SK-N-SH treated with all-trans-retinoic acid at 6 μM for 48 hours (cell line): ENCODE results near the gene LRR1.
A peak's percentile ranks its signal among the peaks of the same experiment; 100 is the strongest.

Experiments
- ATAC-seq: fragments of 200-7000 bp; cut with Tn5 transposase; 3 replicates; pipeline ENCODE4 v1.9.1; 2020; ENCODE audit warnings: mild to moderate bottlenecking, moderate library complexity
- ARNTL ChIP-seq: fragments of 450-650 bp; formaldehyde crosslinking; IDR thresholded peaks from 2 replicates; pipeline ENCODE4 v1.5.0; 2020; ENCODE audit warnings: low read depth, mild to moderate bottlenecking, moderate library complexity, borderline replicate concordance
- BACH2 ChIP-seq: fragments of 250-450 bp; sonication (Bioruptor Pico); IDR thresholded peaks from 2 replicates; pipeline ENCODE4 v1.9.0; 2021; ENCODE audit warnings: mild to moderate bottlenecking, borderline replicate concordance
- CSDC2 ChIP-seq: fragments of 250-450 bp; sonication (Bioruptor Pico); IDR thresholded peaks from 2 replicates; pipeline ENCODE4 v1.5.0; 2020; ENCODE audit warnings: mild to moderate bottlenecking, moderate library complexity
- ESRRG ChIP-seq: fragments of 250-450 bp; sonication (Bioruptor Pico); IDR thresholded peaks from 2 replicates; pipeline ENCODE4 v1.6.1; 2021; ENCODE audit warnings: mild to moderate bottlenecking
- GLIS3 ChIP-seq: fragments of 250-450 bp; sonication (Bioruptor Pico); IDR thresholded peaks from 2 replicates; pipeline ENCODE4 v1.5.0; 2020; ENCODE audit warnings: mild to moderate bottlenecking, moderate library complexity
- ISL1 ChIP-seq: fragments of 250-450 bp; sonication (Bioruptor Pico); IDR thresholded peaks from 2 replicates; pipeline ENCODE4 v2.1.2; 2022; ENCODE audit warnings: mild to moderate bottlenecking, moderate library complexity
- OSR1 ChIP-seq: fragments of 250-450 bp; sonication (Bioruptor Pico); IDR thresholded peaks from 2 replicates; pipeline ENCODE4 v1.8.0; 2022; ENCODE audit warnings: moderate library complexity, mild to moderate bottlenecking, inconsistent platforms
- PPARA ChIP-seq: fragments of 250-450 bp; sonication (Bioruptor Pico); IDR thresholded peaks from 2 replicates; pipeline ENCODE4 v1.5.0; 2020; ENCODE audit warnings: mild to moderate bottlenecking, borderline replicate concordance
- RARB ChIP-seq: fragments of 250-450 bp; sonication (Bioruptor Pico); IDR thresholded peaks from 2 replicates; pipeline ENCODE4 v1.8.0; 2021; ENCODE audit warnings: mild to moderate bottlenecking, moderate library complexity
- SNAI2 ChIP-seq: fragments of 250-450 bp; sonication (Bioruptor Pico); IDR thresholded peaks from 2 replicates; pipeline ENCODE4 v1.5.0; 2020; ENCODE audit warnings: mild to moderate bottlenecking, moderate library complexity
- TCF4 ChIP-seq: fragments of 250-450 bp; sonication (Bioruptor Pico); IDR thresholded peaks from 2 replicates; pipeline ENCODE4 v1.8.0; 2021; ENCODE audit warnings: mild to moderate bottlenecking, moderate library complexity, borderline replicate concordance
- TOX ChIP-seq: fragments of 250-450 bp; sonication (Bioruptor Pico); IDR thresholded peaks from 2 replicates; pipeline ENCODE4 v1.8.0; 2021; ENCODE audit warnings: mild to moderate bottlenecking, moderate library complexity, borderline replicate concordance
- ZC3H10 ChIP-seq: fragments of 250-450 bp; sonication (Bioruptor Pico); IDR thresholded peaks from 2 replicates; pipeline ENCODE4 v1.5.1; 2021; ENCODE audit warnings: mild to moderate bottlenecking, moderate library complexity
- ZFP3 ChIP-seq: fragments of 250-450 bp; sonication (Bioruptor Pico); IDR thresholded peaks from 2 replicates; pipeline ENCODE4 v1.5.0; 2020; ENCODE audit warnings: mild to moderate bottlenecking, moderate library complexity
- ZFP30 ChIP-seq: fragments of 450-650 bp; formaldehyde crosslinking; IDR thresholded peaks from 2 replicates; pipeline ENCODE4 v1.5.0; 2022; ENCODE audit warnings: mild to moderate bottlenecking, moderate library complexity
- ZNF565 ChIP-seq: fragments of 450-650 bp; formaldehyde crosslinking; conservative IDR thresholded peaks from 2 replicates; pipeline ENCODE4 v1.5.0; 2020; ENCODE audit warnings: low read depth, mild to moderate bottlenecking, moderate library complexity
- ZNF70 ChIP-seq: fragments of 450-650 bp; formaldehyde crosslinking; IDR thresholded peaks from 2 replicates; pipeline ENCODE4 v1.5.0; 2020; ENCODE audit warnings: mild to moderate bottlenecking, moderate library complexity
- ZNF8 ChIP-seq: fragments of 450-650 bp; formaldehyde crosslinking; IDR thresholded peaks from 2 replicates; pipeline ENCODE4 v1.5.0; 2020; ENCODE audit warnings: mild to moderate bottlenecking, moderate library complexity
- TF ChIP-seq, protein P1 (sequence below): fragments of 250-450 bp; sonication (Bioruptor Pico); IDR thresholded peaks from 2 replicates; pipeline ENCODE4 v1.5.1; 2021; ENCODE audit warnings: mild to moderate bottlenecking, moderate library complexity
- TF ChIP-seq, protein P2 (sequence below): fragments of 250-450 bp; sonication (Bioruptor Pico); IDR thresholded peaks from 2 replicates; pipeline ENCODE4 v1.8.0; 2021; ENCODE audit warnings: low read depth, mild to moderate bottlenecking, moderate library complexity, borderline replicate concordance
- TF ChIP-seq, protein P3 (sequence below): fragments of 250-450 bp; sonication (Bioruptor Pico); IDR thresholded peaks from 2 replicates; pipeline ENCODE4 v1.5.0; 2020; ENCODE audit warnings: mild to moderate bottlenecking, moderate library complexity
- TF ChIP-seq, protein P4 (sequence below): fragments of 250-450 bp; sonication (Bioruptor Pico); IDR thresholded peaks from 2 replicates; pipeline ENCODE4 v1.5.1; 2020; ENCODE audit warnings: low read depth, mild to moderate bottlenecking, moderate library complexity

LRR1 gene

DNA sequence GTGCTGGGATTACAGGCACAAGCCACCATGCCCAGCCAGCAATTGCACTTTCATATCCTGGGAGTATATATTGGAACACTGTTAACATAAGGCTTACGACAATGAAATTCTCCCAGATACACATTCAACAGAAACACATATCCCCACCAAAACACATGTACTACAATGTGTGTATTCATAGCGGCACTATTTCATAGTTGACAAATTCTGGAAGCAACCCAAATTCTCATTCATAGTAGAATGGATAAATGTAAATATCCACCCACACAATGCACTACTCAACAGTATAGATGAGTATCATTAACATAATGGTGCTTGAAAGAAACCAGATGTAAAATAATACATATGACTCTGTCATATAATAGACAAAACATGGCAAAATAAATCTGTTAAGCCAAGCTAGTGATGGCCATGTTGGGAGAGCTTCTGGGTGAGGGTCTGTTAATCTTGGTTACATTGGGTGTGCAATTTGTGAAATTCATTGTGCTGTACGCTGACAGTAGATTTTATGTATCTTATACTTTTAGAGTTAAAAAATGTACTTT, 38.9 kb downstream of the LRR1 start (continued):
- TF ChIP-seq CSDC2 (CRISPR knock-in tag) (no peak), GLIS3 (no peak), ZFP30 (CRISPR knock-in tag) (no peak), SNAI2 (CRISPR knock-in tag) (no peak), ARNTL (CRISPR knock-in tag) (no peak), PPARA (CRISPR knock-in tag) (no peak)

DNA sequence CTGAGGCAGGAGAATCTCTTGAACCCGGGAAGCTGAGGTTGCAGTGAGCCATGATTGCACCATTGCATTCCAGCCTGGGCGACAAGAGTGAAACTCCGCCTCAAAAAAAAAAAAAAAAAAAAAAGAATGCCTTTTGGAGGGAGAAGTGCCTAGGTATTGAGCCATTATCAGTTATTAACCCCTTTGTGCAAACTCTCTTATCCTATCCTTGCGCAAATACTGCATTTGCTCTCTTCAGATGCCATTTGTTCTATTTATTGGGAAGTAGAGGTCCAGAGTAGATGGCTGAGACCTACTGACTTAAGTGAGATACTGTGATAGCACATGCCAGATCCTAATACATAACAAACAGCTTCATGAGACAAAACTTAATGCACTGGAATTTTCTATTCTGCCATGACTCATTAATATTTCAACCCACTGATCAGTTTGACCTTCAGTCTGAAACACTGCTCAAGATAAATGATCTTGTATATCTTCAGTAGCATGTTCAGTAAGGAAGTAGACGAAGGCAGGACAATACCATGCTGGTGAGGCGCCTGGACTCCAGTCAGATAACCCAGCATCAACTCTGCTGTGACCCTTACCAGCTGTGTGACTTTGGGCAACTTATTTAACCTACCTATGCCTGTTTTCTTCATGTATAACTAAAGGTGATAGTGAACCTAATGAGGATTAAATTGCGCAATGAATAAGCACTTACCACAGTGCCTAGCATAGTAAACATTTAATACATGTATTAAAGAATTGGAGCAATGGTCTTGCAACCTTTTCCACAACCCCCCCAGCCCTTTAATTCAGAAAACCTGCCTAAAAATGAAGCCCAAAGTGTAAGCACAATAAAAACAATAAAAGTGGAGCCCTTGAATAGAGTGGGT, 42.0 kb downstream of the LRR1 start:
- TF ChIP-seq TCF4 (CRISPR knock-in tag) (no peak), CSDC2 (CRISPR knock-in tag) (no peak), RARB (CRISPR knock-in tag) (no peak), PPARA (CRISPR knock-in tag) (no peak), ZNF565 (no peak), ZNF8 (no peak), ZFP3 (CRISPR knock-in tag) (no peak), OSR1 (CRISPR knock-in tag) (no peak), SNAI2 (CRISPR knock-in tag) (no peak)
- TF ChIP-seq, protein P1, sequence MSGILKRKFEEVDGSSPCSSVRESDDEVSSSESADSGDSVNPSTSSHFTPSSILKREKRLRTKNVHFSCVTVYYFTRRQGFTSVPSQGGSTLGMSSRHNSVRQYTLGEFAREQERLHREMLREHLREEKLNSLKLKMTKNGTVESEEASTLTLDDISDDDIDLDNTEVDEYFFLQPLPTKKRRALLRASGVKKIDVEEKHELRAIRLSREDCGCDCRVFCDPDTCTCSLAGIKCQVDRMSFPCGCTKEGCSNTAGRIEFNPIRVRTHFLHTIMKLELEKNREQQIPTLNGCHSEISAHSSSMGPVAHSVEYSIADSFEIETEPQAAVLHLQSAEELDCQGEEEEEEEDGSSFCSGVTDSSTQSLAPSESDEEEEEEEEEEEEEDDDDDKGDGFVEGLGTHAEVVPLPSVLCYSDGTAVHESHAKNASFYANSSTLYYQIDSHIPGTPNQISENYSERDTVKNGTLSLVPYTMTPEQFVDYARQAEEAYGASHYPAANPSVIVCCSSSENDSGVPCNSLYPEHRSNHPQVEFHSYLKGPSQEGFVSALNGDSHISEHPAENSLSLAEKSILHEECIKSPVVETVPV (CRISPR knock-in tag) = no peak
- TF ChIP-seq, protein P2, sequence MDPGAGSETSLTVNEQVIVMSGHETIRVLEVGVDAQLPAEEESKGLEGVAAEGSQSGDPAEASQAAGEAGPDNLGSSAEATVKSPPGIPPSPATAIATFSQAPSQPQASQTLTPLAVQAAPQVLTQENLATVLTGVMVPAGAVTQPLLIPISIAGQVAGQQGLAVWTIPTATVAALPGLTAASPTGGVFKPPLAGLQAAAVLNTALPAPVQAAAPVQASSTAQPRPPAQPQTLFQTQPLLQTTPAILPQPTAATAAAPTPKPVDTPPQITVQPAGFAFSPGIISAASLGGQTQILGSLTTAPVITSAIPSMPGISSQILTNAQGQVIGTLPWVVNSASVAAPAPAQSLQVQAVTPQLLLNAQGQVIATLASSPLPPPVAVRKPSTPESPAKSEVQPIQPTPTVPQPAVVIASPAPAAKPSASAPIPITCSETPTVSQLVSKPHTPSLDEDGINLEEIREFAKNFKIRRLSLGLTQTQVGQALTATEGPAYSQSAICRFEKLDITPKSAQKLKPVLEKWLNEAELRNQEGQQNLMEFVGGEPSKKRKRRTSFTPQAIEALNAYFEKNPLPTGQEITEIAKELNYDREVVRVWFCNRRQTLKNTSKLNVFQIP (CRISPR knock-in tag) = no peak
- TF ChIP-seq, protein P3, sequence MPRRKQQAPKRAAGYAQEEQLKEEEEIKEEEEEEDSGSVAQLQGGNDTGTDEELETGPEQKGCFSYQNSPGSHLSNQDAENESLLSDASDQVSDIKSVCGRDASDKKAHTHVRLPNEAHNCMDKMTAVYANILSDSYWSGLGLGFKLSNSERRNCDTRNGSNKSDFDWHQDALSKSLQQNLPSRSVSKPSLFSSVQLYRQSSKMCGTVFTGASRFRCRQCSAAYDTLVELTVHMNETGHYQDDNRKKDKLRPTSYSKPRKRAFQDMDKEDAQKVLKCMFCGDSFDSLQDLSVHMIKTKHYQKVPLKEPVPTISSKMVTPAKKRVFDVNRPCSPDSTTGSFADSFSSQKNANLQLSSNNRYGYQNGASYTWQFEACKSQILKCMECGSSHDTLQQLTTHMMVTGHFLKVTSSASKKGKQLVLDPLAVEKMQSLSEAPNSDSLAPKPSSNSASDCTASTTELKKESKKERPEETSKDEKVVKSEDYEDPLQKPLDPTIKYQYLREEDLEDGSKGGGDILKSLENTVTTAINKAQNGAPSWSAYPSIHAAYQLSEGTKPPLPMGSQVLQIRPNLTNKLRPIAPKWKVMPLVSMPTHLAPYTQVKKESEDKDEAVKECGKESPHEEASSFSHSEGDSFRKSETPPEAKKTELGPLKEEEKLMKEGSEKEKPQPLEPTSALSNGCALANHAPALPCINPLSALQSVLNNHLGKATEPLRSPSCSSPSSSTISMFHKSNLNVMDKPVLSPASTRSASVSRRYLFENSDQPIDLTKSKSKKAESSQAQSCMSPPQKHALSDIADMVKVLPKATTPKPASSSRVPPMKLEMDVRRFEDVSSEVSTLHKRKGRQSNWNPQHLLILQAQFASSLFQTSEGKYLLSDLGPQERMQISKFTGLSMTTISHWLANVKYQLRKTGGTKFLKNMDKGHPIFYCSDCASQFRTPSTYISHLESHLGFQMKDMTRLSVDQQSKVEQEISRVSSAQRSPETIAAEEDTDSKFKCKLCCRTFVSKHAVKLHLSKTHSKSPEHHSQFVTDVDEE = no peak
- peak; percentile 32 for ATAC-seq

DNA sequence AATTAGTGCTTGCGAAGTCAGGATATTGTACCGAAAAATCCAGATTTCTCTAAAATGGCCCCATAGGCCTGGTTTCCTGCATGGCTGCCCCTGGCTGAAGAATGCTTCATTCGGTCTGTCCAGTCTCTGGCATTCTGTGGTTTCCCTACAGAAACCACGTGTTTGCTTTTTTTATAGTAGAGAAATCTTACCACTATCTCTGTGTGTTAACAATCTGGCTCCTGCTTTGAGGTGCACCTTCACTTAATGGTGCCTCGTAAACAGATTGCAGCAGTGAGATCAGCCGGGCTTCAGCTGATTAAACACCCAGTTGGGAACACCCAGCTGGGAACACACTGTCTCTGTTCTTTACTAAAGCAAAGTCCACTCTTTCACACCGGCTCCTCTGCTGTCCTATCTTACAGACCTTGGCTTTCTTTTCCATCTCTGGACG, 43.0 kb downstream of the LRR1 start:
- ATAC-seq = peak; percentile 57
- TF ChIP-seq ISL1 (CRISPR knock-in tag) (no peak), ZNF565 (no peak), TOX (no peak), ZNF70 (no peak), RARB (CRISPR knock-in tag) (no peak), PPARA (CRISPR knock-in tag) (no peak), ZC3H10 (no peak), ZFP3 (CRISPR knock-in tag) (no peak), CSDC2 (CRISPR knock-in tag) (no peak), ESRRG (CRISPR knock-in tag) (no peak), BACH2 (CRISPR knock-in tag) (no peak), ZNF8 (no peak)
- TF ChIP-seq, protein P2 (CRISPR knock-in tag) = no peak
- TF ChIP-seq, protein P3 = no peak
- TF ChIP-seq, protein P4, sequence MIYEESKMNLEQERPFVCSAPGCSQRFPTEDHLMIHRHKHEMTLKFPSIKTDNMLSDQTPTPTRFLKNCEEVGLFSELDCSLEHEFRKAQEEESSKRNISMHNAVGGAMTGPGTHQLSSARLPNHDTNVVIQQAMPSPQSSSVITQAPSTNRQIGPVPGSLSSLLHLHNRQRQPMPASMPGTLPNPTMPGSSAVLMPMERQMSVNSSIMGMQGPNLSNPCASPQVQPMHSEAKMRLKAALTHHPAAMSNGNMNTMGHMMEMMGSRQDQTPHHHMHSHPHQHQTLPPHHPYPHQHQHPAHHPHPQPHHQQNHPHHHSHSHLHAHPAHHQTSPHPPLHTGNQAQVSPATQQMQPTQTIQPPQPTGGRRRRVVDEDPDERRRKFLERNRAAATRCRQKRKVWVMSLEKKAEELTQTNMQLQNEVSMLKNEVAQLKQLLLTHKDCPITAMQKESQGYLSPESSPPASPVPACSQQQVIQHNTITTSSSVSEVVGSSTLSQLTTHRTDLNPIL (CRISPR knock-in tag) = no peak
- TF ChIP-seq, protein P1 (CRISPR knock-in tag) = no peak
